GM21381 (cell line): ENCODE measurements around the gene SMOC2.

Experiments
- ATAC-seq: cut with Tn5 transposase; IDR thresholded peaks from one replicate; pipeline ENCODE4 v1.9.1; 2021; ENCODE audit warnings: mild to moderate bottlenecking, moderate library complexity; ENCODE audit not compliant: unreplicated experiment

Gene SMOC2

GRCh38 chr6:168641446-168641845 is 200.5 kb downstream of the SMOC2 start:
- no peak for ATAC-seq

- ATAC-seq = no peak
Measured at GRCh38 chr6:168643401-168643800, 202.4 kb downstream of the SMOC2 start.

- ATAC-seq = no peak
Measured at GRCh38 chr6:168645326-168645725, 204.3 kb downstream of the SMOC2 start.

- ATAC-seq = no peak
Measured at GRCh38 chr6:168647271-168647670, 206.3 kb downstream of the SMOC2 start.

GRCh38 chr6:168648240-168649125 is 207.5 kb downstream of the SMOC2 start:
- ATAC-seq = no peak

- ATAC-seq = no peak
Measured at GRCh38 chr6:168649209-168649608, 208.2 kb downstream of the SMOC2 start.

GRCh38 chr6:168650671-168651111 is 209.7 kb downstream of the SMOC2 start:
- ATAC-seq = no peak

GRCh38 chr6:168655462-168656152 is 214.6 kb downstream of the SMOC2 start:
- ATAC-seq = no peak

GRCh38 chr6:168658059-168658458 is 217.1 kb downstream of the SMOC2 start:
- no peak for ATAC-seq

GRCh38 chr6:168660400-168660945 is 219.5 kb downstream of the SMOC2 start:
- ATAC-seq = no peak

GRCh38 chr6:168662301-168662936 is 221.4 kb downstream of the SMOC2 start:
- no peak for ATAC-seq

GRCh38 chr6:168663041-168663440 is 222.1 kb downstream of the SMOC2 start:
- no peak for ATAC-seq

- no peak for ATAC-seq
Measured at GRCh38 chr6:168664956-168665355, 224.0 kb downstream of the SMOC2 start.

GRCh38 chr6:168666170-168666569 is 225.2 kb downstream of the SMOC2 start:
- no peak for ATAC-seq

GRCh38 chr6:168666699-168667427 is 225.9 kb downstream of the SMOC2 start:
- no peak for ATAC-seq

- no peak for ATAC-seq
Measured at GRCh38 chr6:168667428-168667805, 226.4 kb downstream of the SMOC2 start.

- no peak for ATAC-seq
Measured at GRCh38 chr6:168670401-168670985, 229.5 kb downstream of the SMOC2 start.

GRCh38 chr6:168671028-168671862 is 230.3 kb downstream of the SMOC2 start:
- ATAC-seq = no peak

- ATAC-seq = no peak
Measured at GRCh38 chr6:168671863-168672546, 231.0 kb downstream of the SMOC2 start.
